T-helper 22 cell (primary cell): ENCODE results near the gene VWC2L.

Source experiments
- DNase-seq: peaks from one replicate; pipeline ENCODE4 v3.0.0-alpha.2; 2020; ENCODE audit warnings: low read depth

VWC2L gene

GRCh38 chr2:214469728-214470127, 58.9 kb downstream of the VWC2L start:
- no peak for DNase-seq

GRCh38 chr2:214471382-214471781, 60.5 kb downstream of the VWC2L start:
- DNase-seq = no peak

GRCh38 chr2:214471990-214472389, 61.1 kb downstream of the VWC2L start:
- DNase-seq = no peak

GRCh38 chr2:214477305-214477704, 66.5 kb downstream of the VWC2L start:
- no peak for DNase-seq

GRCh38 chr2:214481204-214481603, 70.3 kb downstream of the VWC2L start:
- DNase-seq = no peak

- DNase-seq = no peak
Measured at GRCh38 chr2:214482728-214483127, 71.9 kb downstream of the VWC2L start.

GRCh38 chr2:214484239-214484638, 73.4 kb downstream of the VWC2L start:
- no peak for DNase-seq

GRCh38 chr2:214484701-214485100, 73.8 kb downstream of the VWC2L start:
- DNase-seq = no peak

GRCh38 chr2:214489181-214489580, 78.3 kb downstream of the VWC2L start:
- DNase-seq = no peak

- DNase-seq = no peak
Measured at GRCh38 chr2:214489702-214490101, 78.8 kb downstream of the VWC2L start.

- DNase-seq = no peak
Measured at GRCh38 chr2:214492152-214492551, 81.3 kb downstream of the VWC2L start.

- DNase-seq = no peak
Measured at GRCh38 chr2:214492608-214493007, 81.8 kb downstream of the VWC2L start.

- DNase-seq = no peak
Measured at GRCh38 chr2:214497489-214497888, 86.6 kb downstream of the VWC2L start.

GRCh38 chr2:214503568-214503967, 92.7 kb downstream of the VWC2L start:
- DNase-seq = no peak

GRCh38 chr2:214504599-214505376, 93.9 kb downstream of the VWC2L start:
- no peak for DNase-seq

- DNase-seq = no peak
Measured at GRCh38 chr2:214507032-214507431, 96.2 kb downstream of the VWC2L start.

- no peak for DNase-seq
Measured at GRCh38 chr2:214514704-214515103, 103.8 kb downstream of the VWC2L start.

GRCh38 chr2:214515111-214515510, 104.3 kb downstream of the VWC2L start:
- DNase-seq = no peak

GRCh38 chr2:214519258-214519818, 108.5 kb downstream of the VWC2L start:
- no peak for DNase-seq

GRCh38 chr2:214529021-214529420, 118.2 kb downstream of the VWC2L start:
- DNase-seq = no peak

- no peak for DNase-seq
Measured at GRCh38 chr2:214529514-214529913, 118.7 kb downstream of the VWC2L start.

- DNase-seq = no peak
Measured at GRCh38 chr2:214533541-214533940, 122.7 kb downstream of the VWC2L start.

- DNase-seq = no peak
Measured at GRCh38 chr2:214536625-214537024, 125.8 kb downstream of the VWC2L start.

- no peak for DNase-seq
Measured at GRCh38 chr2:214537929-214538328, 127.1 kb downstream of the VWC2L start.
